GM12864 (cell line): Measurements from ENCODE around the gene SLC9C2.

Experiments
- DNase-seq: peaks from one replicate; pipeline ENCODE4 v3.0.0-alpha.2; 2011; ENCODE audit warnings: low read depth
- H3K4me3 ChIP-seq: 2 replicates; pipeline ENCODE4 v1.5.1; 2011; ENCODE audit warnings: mild to moderate bottlenecking, low read depth, low read length, control low read depth
- TF ChIP-seq, protein P1 (sequence below): IDR thresholded peaks from 2 replicates; pipeline ENCODE4 v1.5.1; 2011; ENCODE audit warnings: low read depth, mild to moderate bottlenecking, moderate library complexity, low read length, control low read depth, inconsistent platforms; ENCODE audit errors: missing control alignments

The SLC9C2 gene

DNA sequence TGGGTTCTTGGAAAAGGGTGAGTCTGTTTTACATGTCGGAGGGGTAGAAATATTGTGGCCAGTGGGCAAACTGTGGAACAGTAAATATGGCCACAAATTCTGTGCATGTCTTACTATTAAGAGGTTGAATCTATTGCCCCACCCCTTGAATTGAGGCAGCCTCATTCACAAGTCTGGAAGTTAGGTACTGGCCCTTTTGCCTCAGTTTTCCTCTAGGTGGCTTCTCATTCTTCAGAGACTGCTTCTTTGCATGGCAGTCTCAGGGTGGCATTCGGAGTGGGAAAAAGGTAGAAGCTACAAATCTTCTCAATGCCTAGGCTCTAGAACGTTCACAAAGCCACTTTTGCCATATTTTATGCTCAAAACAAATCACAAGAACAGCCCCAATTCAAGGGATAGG lies 57.2 kb downstream of the SLC9C2 start:
- H3K4me3 ChIP-seq: no peak overlapping the region
- TF ChIP-seq, protein P1, sequence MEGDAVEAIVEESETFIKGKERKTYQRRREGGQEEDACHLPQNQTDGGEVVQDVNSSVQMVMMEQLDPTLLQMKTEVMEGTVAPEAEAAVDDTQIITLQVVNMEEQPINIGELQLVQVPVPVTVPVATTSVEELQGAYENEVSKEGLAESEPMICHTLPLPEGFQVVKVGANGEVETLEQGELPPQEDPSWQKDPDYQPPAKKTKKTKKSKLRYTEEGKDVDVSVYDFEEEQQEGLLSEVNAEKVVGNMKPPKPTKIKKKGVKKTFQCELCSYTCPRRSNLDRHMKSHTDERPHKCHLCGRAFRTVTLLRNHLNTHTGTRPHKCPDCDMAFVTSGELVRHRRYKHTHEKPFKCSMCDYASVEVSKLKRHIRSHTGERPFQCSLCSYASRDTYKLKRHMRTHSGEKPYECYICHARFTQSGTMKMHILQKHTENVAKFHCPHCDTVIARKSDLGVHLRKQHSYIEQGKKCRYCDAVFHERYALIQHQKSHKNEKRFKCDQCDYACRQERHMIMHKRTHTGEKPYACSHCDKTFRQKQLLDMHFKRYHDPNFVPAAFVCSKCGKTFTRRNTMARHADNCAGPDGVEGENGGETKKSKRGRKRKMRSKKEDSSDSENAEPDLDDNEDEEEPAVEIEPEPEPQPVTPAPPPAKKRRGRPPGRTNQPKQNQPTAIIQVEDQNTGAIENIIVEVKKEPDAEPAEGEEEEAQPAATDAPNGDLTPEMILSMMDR: no peak
- no peak for DNase-seq

DNA sequence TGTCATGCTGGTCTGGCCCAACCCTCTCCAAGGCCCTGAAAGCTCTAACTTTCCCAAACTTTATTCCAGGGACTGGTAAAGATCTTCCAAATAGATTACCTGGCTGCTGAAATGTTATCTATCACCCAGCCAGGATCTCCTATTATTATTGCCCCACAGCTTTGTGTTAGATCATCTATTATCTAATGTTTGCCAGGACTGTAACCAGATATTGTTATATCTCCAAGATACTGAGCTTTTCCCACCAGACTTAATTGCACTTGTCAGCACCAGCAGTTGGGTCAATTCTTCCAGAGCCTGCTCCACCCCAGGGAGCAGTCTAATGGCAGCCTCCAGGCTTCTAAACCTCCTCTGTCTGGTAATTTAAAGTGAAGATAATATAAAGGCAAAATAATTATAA lies 66.6 kb downstream of the SLC9C2 start:
- TF ChIP-seq, protein P1: no peak
- H3K4me3 ChIP-seq: no peak overlapping the region
- DNase-seq: no peak

DNA sequence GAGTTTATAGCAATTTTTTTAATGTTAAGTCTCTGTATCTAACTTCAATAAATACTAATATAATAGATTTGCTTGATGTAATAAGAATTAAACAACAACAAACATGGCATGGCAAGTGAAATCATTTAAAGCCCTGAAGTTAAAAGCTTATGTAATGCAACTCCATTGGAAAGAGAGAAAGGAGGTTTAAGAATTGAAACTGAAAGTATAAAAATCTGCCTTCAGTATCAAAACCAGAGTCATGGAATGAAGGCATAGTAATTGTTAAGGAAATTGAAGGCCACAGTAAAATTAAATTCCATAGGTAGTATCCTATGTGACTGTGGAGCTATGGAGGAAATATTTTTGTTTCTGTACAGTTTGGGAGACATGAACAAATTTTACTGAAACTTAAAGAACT lies 70.6 kb downstream of the SLC9C2 start:
- no peak for DNase-seq
- TF ChIP-seq, protein P1: no peak
- H3K4me3 ChIP-seq: no peak overlapping the region

DNA sequence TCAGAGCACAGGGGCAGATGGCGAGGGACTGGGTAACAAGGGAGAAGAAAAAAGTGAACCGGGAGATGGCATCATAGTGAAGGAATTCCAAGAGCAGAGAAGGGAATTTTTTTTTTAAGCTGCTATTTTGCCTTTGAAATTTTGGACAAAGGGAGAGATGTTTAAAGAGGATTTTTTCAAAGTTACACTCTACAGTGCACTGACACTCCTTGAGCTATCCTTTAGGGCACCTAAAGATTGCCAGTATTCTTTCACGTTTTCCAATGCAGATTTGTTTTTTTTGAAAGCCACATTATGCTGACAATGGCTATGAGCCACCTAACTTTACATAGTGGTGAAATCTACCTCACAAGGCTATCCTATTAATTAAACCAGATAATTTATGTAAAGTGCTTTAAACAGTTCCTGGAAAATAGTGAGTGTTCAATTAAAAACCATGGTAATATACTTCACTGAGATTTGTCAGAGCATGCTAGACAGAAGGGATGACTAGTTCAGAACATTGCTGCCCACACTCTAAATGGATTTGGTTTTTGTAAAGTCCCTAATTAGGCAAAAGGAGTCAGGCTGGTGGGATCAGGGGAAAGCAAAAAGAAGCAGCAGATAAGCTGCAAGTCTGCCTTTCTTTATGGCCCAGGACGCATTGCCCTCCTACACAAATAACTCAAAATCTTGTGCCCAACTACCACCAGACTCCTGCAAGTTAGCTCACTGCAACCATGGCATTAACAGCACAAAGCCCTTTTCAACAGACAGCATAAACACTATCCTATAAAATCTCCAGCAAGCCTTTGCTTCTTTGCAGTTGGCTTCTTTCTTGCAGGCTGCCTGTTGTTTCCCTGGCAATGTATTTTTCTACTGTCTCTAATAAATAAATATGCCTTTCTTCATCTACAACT lies 71.8 kb downstream of the SLC9C2 start:
- no peak overlapping the region for H3K4me3 ChIP-seq
- TF ChIP-seq, protein P1: no peak
- DNase-seq: no peak

DNA sequence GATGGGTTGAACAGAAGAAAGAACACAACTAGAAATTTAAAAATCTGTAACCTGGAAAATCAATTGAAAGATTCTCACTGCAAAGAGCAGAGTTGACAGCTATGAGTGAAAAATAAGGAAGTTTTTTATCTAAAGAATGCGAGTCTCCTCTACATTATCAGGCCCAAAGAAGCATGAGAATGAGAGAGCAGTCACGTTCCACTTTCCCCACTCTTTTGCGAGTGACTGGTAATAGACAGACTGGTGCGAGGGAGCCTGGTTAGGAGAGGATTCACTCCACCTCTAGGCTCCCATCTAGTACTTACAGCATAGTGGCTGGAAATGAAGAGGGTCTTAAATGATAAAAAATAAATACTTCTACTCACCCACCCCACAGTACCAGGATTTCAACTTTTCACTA lies 73.8 kb downstream of the SLC9C2 start:
- H3K4me3 ChIP-seq: no peak overlapping the region
- TF ChIP-seq, protein P1: no peak
- DNase-seq: no peak

DNA sequence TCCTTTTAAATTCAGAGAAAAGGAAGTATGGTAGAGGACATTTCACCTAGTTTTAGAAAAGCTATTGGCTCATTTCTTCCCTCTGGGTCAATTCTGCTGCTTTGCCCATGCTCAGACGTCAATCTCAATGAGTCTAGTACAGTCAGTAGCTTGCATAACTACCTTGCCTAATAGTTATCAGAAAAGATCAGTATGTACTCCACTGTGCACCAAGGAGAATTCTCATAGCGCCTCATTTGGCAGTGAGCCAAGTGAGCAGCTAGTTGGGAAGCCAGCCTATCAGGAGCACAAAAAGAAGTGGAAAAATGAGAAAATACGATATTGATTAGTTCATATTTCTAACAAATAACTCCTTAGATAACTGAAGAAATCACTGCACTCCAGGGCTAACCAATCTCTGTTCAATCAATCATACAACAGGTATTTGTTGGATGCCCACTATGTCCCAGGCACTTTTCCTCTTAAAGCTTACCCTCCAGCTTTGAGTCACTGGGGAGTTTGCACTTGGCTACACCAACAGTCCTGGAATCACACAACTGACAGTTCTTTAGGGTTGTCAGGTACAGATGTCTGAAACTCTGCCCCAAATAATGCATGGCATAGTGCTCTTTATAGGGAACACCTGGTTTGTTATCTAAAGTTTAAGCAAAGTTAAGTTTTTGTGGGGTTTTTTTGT lies 75.6 kb downstream of the SLC9C2 start:
- TF ChIP-seq, protein P1: no peak
- no peak overlapping the region for H3K4me3 ChIP-seq
- DNase-seq: no peak
